Stomach (tissue), 9 donors: Measurements from ENCODE around the gene SGCG. TPM values are rescaled to one million over a fixed set of nuclear protein-coding genes. Genes with fewer than 3 reads are reported as not detected.

Source experiments
- DNase-seq, 2 donors: peaks; one replicate each; pipeline versions ENCODE4 v3.0.0 to v3.0.0-alpha.2; 2013 to 2019
- H3K27ac ChIP-seq, 5 donors: fragments of 200-600 bp in 4 of 5; sonication (generic) in 4 of 5; one replicate each; pipeline ENCODE4 v1.5.1; 2013 to 2019; ENCODE audit warnings: mild to moderate bottlenecking in 1 of 5, moderate library complexity in 1 of 5
- H3K27me3 ChIP-seq, 3 donors: fragments of 200-600 bp; sonication (generic); one replicate each; pipeline ENCODE4 v1.5.1; 2017 to 2019; ENCODE audit warnings: mixed run types in 1 of 3
- H3K36me3 ChIP-seq, 4 donors: fragments of 200-600 bp; sonication (generic); 1 replicate in 3 of 4; 2 replicates in 1 of 4; pipeline ENCODE4 v1.5.1; 2016 to 2019
- H3K4me1 ChIP-seq, 4 donors: fragments of 200-600 bp; sonication (generic); one replicate each; pipeline ENCODE4 v1.5.1; 2016 to 2019
- H3K4me3 ChIP-seq, 4 donors: fragments of 200-600 bp; sonication (generic) in 3 of 4; one replicate each; pipeline ENCODE4 v1.5.1; 2016 to 2019; ENCODE audit warnings: mild to moderate bottlenecking in 1 of 4
- H3K9me3 ChIP-seq, 4 donors: fragments of 200-600 bp; sonication (generic); one replicate each; pipeline ENCODE4 v1.5.1; 2016 to 2019
- CTCF ChIP-seq, 7 experiments: fragments of 450-650 bp in 4 of 7; fragments of 200-600 bp in 3 of 7; sonication (generic) in 3 of 7; IDR thresholded peaks; one replicate each; pipeline ENCODE4 v1.5.1; 2016 to 2019; ENCODE audit warnings: antibody characterized with exemption in 7 of 7, control low read depth in 2 of 7, mild to moderate bottlenecking in 1 of 7
- EP300 ChIP-seq: sonication (generic); formaldehyde crosslinking; IDR thresholded peaks from one replicate; pipeline ENCODE4 v1.6.1; 2017; ENCODE audit warnings: antibody characterized with exemption
- POLR2A ChIP-seq, 4 donors: fragments of 450-650 bp; IDR thresholded peaks; one replicate each; pipeline ENCODE4 v1.6.1; 2016; ENCODE audit warnings: antibody characterized with exemption in 4 of 4, control low read depth in 2 of 4, mild to moderate bottlenecking in 1 of 4, moderate library complexity in 1 of 4
- POLR2AphosphoS5 ChIP-seq, 3 donors: sonication (generic); formaldehyde crosslinking; IDR thresholded peaks; one replicate each; pipeline ENCODE4 v1.6.1; 2016; ENCODE audit warnings: antibody characterized with exemption in 3 of 3
- WGBS, 5 donors: extraction: QIAGEN DNeasy Blood & Tissue Kit in 3 of 5; methylation state at CpG; one replicate each; pipeline versions ENCODE4 v1.1.5 to v1.1.7; 2013 to 2018; 5-methylcytosine and 5-hydroxymethylcytosine counted together
- intact Hi-C: fragments of 100-400 bp; cut with DNase I; formaldehyde crosslinking; loops from one replicate; pipeline ENCODE4 v1.15.1; 2023; ENCODE audit warnings: low total_unique reads
- polyA plus RNA-seq, 3 donors: library from polyadenylated mRNA; stranded (reverse); fragments of 200-250 nt; gene quantifications; one replicate each; pipeline ENCODE4 v1.2.3, GENCODE V29; 2013
- total RNA-seq, 5 donors: library from RNA; depleted of rRNA; stranded (reverse); fragments of >200 nt; gene quantifications; one replicate each; pipeline versions ENCODE4 v1.1.0 to v1.2.3, GENCODE V29; 2014 to 2016
- donor health status: healthy with polysubstance abuse.
- donor health status: Bipolar disorder and iron deficiency.
- donor health status: healthy.

Gene SGCG
- total and polyA plus RNA-seq, 8 donors: 0.15 to 3.5 (median 0.92) TPM; not detected in 5

GRCh38 chr13:23356368-23356767, 175.6 kb downstream of the SGCG start:
- WGBS, 5 donors: 75 to 91% (median 86%) methylated on average over 2 of the region's 2 CpGs
- Histone ChIP-seq H3K27ac (no peak overlapping the region), H3K36me3 (peaks cover 8 to 74% (median 66%) of the 10 kb centered on the region in 4 donors), H3K4me1 (no peaks in the 10 kb centered on the region), H3K9me3 (no peaks in the 10 kb centered on the region), H3K27me3 (no peaks in the 10 kb centered on the region), H3K4me3 (no peak overlapping the region)
- intact Hi-C loops: no loop called here
- no peak for DNase-seq
- no peak for TF ChIP-seq POLR2A (IDR thresholded peaks at IDR 0.05)
- no peak for TF ChIP-seq POLR2AphosphoS5 (IDR thresholded peaks at IDR 0.05)
- TF ChIP-seq EP300: no peak
- no peak for TF ChIP-seq CTCF (IDR thresholded peaks at IDR 0.05)

GRCh38 chr13:23357349-23357748, 176.6 kb downstream of the SGCG start:
- 50 to 86% (median 83%) methylated on average over 1 of the region's 1 CpG for WGBS, 5 donors
- no peaks in the 10 kb centered on the region for H3K27me3 ChIP-seq
- no peak overlapping the region for H3K27ac ChIP-seq
- TF ChIP-seq EP300: no peak
- TF ChIP-seq CTCF (IDR thresholded peaks at IDR 0.05): no peak
- no peak for TF ChIP-seq POLR2AphosphoS5 (IDR thresholded peaks at IDR 0.05)
- TF ChIP-seq POLR2A (IDR thresholded peaks at IDR 0.05): no peak
- H3K9me3 ChIP-seq: no peaks in the 10 kb centered on the region
- no peak for DNase-seq
- no peak overlapping the region for H3K4me3 ChIP-seq
- H3K4me1 ChIP-seq: no peaks in the 10 kb centered on the region
- intact Hi-C loops: no loop called here
- H3K36me3 ChIP-seq: peaks cover 8 to 78% (median 73%) of the 10 kb centered on the region in 4 donors

- intact Hi-C loops: no loop called here
- Histone ChIP-seq H3K36me3 (peaks cover 10 to 89% (median 84%) of the 10 kb centered on the region in 4 donors), H3K27me3 (no peaks in the 10 kb centered on the region), H3K27ac (no peak overlapping the region), H3K4me3 (no peak overlapping the region), H3K9me3 (no peaks in the 10 kb centered on the region), H3K4me1 (no peaks in the 10 kb centered on the region)
- DNase-seq: no peak
- 78 to 91% (median 88%) methylated on average over 1 of the region's 1 CpG for WGBS, 5 donors
- TF ChIP-seq POLR2A (IDR thresholded peaks at IDR 0.05) (no peak), EP300 (no peak), CTCF (IDR thresholded peaks at IDR 0.05) (no peak), POLR2AphosphoS5 (IDR thresholded peaks at IDR 0.05) (no peak)
These were observed 179.1 kb downstream of the SGCG start for GRCh38 chr13:23359882-23360281.

- Histone ChIP-seq H3K4me1 (no peaks in the 10 kb centered on the region), H3K27ac (no peak overlapping the region), H3K36me3 (peaks cover 7 to 96% (median 88%) of the 10 kb centered on the region in 4 donors), H3K9me3 (no peaks in the 10 kb centered on the region), H3K4me3 (no peak overlapping the region), H3K27me3 (no peaks in the 10 kb centered on the region)
- DNase-seq: no peak
- no peak for TF ChIP-seq EP300
- no peak for TF ChIP-seq CTCF (IDR thresholded peaks at IDR 0.05)
- no peak for TF ChIP-seq POLR2AphosphoS5 (IDR thresholded peaks at IDR 0.05)
- TF ChIP-seq POLR2A (IDR thresholded peaks at IDR 0.05): no peak
- 95 to 98% (median 97%) methylated on average over 3 of the region's 3 CpGs for WGBS, 5 donors
- intact Hi-C loops: no loop called here
These were observed 184.9 kb downstream of the SGCG start for GRCh38 chr13:23365652-23366051.
